HG02642 (cell line): ENCODE data around the gene MYH14.
A peak's percentile ranks its signal among the peaks of the same experiment; 100 is the strongest.
"Not testable (repeated sequence)": the region's sequence is repeated elsewhere in the genome, so short reads cannot be mapped to it uniquely, and the experiment has no call there.

ENCODE experiments used
- ATAC-seq: cut with Tn5 transposase; IDR thresholded peaks from one replicate; pipeline ENCODE4 v1.9.1; 2021; ENCODE audit warnings: mild to moderate bottlenecking; ENCODE audit not compliant: unreplicated experiment, poor library complexity

The MYH14 gene

DNA sequence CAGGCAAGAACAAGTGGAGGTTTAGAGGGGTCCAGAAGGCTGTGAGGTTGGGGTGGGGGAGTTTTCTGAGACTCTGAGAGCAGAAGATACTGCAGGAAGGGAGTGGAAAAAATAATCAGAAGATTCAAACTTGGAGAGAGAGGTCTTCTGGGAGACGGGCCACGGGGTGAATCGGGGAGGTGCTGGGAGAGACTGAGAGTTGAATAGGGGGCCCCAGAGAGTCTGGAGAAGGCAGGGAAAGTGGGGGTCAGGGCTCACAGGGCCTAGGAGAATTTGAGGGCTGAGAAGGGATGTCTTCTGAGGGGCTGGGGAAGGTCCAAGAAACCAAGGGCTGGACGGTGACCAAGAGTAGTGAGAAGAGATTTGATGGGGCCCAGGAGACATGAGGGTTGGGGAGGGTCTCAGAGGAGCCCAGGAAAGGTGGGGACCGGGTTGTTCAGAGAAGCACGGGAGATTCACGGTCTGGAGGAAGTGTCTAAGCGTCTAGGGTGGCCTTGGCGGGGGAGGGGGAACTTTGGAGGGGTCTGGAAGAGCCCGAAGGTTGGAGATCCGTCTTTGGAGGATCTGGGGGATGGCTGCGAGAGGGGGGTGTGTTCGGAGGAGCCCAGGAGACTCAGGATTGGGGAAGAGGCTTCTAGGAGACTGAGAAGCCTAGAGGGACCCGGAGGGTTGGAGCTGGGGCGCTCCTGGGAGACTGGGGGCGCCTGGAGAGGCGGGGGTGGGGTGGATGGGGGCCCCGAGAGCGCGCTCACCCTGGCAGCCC lies 124.2 kb downstream of the MYH14 start:
- ATAC-seq = no peak

DNA sequence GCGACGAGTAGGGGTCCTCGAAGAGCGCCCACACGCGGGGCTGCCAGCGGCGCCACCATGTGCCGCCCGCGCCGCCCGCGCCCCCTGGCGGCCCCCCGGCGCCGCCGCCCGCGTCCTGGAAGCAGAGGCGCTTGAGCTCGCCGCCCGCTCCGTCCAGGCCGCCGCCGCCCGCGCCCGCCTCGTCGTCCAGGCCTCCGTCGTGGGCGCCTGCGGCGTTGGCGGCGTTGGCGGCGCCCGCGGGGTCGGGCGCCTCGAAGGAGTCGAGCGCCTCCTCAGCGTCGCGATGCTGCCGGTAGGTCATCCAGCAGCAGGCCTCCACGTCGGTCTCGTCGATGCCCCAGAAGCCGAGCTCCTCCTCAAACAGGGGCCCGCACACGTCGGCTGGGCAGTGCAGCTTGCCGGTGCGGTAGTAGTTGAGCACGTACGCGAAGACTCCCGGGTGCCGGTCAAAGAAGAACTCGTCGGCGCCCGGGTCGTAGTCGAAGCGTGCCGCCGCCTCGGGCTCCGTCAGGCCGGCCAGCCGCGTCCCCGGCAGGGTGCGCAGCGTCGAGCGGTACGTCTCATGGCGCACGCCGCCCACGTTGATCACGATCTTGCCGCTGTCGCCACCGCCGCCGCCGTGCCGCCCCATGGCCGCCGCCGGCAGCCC lies 124.9 kb downstream of the MYH14 start:
- ATAC-seq = no peak

DNA sequence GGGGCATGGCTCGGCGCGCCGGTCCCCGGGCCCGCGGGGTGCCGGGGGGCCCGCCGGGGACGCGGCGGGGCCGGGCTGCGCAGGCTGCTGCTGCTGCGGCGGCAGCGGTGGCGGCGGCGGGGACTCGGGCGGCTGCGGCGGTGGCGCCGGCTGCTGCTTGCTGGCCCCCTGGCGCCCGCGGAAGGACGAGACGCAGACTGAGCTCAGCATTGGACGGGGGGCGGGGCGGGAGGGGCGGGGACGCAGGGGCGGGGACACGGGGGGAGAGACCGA lies 125.4 kb downstream of the MYH14 start:
- peak; percentile 18 for ATAC-seq

DNA sequence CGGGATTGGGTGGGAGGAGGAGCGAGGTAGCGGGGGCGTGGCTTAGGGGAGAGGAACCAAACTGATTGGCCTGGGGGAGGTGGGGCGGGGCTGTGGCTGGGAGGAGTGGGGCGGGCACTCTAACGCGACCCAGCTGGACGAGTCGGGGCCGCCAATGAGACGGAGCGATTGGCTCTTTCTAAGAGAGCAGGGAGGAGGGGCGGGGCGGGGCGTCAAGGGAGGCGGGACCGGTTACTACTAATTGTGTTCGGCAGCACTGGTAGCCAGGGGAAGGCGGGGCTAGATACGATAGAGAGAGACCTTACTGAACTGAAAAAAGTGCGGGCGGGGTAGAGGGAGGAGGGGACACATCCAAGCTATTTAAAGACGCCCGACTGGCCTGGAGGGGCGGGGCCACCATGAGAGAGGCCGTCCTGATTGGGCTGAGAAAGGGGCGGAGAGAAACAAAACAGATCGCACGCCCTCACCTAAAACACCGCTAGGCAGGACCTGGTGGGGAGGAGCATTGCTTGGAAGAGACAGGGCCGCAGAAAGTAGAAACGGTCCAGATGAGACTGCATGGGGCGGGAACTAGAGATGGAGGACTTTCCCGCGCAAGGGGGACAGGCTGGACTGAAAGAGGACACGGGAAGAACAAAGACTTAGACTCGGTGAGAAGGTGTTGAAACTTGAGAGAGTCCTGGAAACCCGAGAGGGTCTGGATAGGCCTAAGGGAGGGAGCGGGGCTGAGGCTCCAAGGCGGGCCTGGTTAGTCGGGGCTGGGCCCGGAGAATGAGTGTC lies 125.9 kb downstream of the MYH14 start, which contains the start of gene KCNC3:
TSS of gene KCNC3 (minus strand) at position 232 of the 780 bp plus-strand sequence. CDS start 295 bp downstream, outside the sequence.
- ATAC-seq = peak; percentile 49

DNA sequence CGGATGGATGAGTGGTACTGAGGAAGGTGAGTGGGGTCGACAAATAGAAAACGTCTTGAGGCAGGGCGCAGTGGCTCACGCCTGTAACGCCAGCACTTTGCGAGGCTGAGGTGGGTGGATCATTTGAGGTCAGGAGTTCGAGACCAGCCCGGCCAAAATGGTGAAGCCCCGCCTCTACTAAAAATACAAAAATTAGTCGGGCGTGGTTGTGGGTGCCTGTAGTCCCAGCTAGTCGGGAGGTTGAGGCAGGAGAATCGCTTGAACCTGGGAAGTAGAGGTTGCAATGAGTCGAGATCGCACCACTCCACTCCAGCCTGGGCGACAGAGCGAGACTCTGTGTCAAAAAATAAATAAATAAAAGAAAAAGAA lies 126.5 kb downstream of the MYH14 start:
- ATAC-seq = not testable (repeated sequence)

DNA sequence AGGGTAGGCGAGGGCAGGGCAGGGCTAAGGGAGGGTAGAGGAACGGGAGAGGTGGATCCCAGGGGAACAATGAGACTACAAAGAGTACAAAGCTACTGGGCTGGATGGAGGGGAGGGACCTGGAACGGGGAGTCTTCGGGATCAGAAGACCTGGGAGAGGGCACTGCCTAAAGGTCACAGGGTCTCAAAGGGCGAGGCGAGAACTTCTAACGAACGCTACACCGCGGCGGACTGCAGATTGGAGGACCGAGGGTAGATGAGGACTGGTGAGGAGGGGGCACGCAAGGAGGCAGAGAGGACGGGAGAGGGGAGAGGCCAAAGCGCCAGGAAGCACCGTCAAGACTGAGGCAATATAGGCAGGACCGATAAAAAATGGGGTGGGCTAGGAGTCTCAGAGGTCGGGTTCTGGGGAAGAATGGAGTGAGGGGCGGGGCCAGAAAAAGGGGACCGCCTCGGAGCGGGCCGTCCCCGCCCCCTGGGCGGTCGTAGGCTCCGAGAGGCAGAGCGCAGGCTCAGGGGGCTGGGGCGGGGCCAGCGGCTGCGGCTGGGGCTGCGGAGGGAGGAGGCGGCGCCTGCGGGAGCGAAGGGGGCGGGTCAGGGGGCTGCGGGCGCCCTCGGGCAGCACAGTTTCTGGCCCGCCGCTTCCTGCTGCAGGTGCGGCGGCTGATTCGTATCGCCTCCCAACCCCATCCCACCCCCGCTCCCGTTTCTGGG lies 127.1 kb downstream of the MYH14 start:
- peak; percentile 37 for ATAC-seq

DNA sequence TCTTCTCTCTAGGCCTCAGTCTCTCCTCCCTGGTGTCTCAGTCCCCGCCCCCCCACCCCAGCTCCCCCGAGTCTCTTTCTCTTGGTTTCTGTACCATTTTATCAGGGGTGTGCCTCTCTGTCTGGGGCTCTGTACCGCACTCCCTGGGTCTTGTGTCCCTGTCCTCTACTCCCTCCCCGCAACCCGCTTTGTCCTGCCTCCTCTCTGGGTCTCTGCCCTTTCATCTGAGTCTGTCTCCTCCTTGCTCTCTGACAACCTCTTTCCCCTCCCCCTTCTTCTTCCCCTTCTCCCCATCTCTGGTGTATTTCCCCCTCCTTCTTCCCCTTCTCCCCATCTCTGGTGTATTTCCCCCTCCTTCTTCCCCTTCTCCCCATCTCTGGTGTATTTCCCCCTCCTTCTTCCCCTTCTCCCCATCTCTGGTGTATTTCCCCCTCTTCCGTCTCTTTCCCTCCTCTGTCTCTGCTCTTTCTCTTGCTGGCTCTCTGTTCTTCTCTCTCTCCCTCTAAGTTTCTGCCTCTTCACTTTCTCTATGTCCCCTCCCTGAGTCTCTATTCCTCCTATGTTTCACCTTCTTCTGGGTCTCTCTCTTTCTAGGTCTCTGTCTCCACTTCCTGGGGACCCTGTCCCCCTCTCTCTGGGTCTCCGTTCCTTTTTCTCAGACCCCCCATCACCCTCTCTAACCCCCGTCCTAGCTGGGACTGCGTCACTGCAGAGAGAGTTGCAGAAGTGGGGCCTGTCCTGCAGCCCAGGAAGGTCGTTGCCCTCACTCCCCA lies 128.0 kb downstream of the MYH14 start:
- ATAC-seq = no peak

DNA sequence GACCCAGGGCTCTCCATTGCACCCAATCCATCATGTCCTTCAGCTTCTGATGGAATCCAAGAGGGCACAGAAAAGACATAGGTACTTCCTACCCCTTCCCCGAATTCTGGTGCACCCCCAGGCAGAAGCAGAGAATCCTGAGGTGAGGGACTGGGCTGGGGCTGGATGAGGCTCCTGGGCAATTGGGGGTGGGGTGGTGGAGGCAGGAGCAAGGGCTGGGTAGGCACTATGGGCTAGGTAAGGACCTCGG lies 128.5 kb downstream of the MYH14 start:
- no peak for ATAC-seq

DNA sequence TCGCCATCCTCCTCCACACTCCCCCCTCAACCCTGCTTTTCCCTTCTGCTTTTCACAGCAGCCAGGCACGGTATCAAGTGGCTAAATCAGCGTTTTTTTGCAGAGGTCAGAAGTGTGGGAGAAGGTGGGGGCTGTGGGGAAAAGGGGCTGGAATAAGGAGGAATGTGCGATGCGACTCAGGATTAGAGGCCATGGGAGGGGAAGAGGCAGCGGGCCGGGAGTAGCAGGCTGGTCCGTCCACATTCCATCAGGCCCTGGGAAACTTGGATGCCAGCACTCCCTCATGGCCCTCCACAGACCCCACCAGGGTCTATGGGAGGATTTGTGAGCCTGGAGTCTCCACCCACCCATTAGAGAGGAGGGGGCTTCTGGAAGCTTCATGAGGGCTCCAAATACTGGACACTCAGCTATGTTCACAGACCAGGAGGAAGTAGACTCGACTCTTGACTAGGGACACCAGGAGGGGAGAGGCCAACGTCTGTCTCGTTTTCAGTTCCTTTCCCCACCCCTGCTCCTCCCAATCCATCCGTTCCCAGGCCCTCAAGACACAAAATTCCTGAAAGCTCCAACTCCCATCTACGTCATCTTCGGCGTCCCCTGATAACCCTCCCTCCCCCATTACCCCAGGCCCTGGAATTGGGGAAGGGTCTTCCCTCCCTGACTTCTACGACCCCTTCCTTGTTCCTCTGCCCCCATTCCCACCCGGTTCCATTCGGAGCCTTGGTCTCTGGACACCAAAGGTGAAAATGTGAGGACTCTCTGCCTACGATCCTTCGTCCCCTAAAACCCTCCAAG lies 129.0 kb downstream of the MYH14 start:
- ATAC-seq = no peak

DNA sequence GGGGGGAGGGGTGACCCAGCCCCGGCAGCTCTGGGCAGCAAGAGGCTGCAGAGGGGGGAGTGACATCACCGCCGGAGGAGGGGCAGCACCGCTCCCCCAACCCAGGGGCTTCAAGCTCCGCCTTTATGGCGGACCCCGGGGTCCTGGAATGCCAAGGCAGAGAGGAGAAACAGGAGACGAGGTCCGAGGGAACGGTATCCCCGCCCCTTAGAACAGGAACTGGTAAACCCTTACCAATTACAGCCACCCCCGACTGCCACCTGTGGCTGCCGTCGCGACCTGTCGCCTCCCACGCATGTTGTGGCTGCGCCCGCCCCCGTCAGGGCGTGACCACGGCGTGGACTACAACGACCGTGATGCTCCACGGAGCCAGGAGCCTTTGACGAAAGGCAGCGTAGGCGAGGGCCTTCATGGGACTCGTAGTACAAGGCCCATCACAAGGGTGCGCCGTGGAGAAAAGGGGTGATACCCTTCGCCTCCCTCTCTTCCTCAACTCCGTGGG lies 129.9 kb downstream of the MYH14 start:
- ATAC-seq = peak; percentile 47

DNA sequence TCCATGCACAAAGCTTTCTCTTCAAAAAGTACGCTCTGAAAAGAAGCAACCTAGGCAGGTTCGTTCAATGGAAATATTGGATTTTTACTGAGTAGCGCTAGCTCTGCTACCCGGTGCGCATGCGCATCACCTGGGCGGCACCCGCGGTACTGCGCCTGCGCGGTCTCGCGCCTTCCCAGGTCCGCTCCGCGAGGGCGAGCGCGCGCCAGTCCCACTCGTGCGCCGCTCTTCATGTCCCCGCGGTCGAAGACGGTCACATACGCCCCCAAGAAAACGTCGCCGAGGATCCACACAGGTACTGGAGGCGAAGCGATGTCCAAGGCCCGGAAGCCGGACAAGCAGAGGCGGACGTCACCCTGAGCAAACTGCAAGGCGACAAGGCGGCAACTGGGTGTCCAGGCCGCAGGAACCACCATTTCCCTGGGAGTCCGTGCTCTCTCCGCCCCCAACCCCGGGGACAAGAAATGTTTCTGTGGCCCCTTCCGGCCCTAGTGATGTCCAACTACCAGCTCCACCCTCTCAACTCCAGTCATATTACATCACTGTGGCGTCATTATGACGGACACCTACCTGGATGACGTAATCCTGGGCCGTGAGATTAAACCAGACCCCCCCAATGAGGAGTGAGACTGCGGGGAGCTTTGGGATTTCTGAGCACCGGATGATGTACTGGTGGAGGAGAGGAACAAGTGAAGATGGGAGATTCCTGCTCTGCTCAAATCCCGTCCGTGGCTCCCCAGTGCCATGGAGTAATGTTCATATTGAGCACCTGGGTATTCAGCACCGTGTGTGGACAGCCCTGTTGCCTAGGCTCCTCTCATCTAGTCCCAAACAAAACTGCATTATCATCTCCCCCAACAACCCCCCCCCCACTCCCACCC lies 130.6 kb downstream of the MYH14 start:
- peak; percentile 27 for ATAC-seq

DNA sequence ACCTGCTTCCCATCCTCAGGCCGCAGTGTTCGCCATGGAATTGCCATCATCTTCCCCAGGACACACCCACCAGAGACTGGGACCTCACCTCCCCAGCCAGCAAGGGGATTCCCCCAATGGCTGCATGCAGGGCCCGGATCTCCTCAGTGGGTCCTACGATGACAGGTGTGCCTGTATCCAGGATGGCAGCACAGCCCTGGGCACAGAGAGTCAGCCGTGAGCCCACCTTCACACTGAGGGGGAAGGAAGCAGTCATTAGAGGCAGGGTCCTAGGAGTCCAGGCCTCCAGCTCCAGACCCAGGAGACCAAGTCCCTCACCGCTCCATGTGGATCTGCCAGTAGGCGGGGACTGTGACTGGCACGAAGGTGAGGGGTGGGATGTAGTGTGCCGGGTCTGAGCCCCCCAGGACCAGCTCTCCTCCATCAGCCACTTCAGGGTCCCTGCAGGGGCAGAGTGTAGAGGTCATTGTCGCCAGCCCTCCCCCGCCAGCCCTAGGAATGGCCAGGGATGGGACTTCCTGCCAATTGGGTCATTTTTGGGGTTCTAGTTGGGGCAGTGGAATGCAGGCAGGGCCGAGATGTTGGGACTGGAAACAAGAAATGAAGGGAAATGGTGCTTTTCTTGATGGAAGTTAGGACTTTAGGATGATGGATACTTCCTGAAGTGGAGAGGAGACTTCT lies 131.5 kb downstream of the MYH14 start:
- no peak for ATAC-seq

DNA sequence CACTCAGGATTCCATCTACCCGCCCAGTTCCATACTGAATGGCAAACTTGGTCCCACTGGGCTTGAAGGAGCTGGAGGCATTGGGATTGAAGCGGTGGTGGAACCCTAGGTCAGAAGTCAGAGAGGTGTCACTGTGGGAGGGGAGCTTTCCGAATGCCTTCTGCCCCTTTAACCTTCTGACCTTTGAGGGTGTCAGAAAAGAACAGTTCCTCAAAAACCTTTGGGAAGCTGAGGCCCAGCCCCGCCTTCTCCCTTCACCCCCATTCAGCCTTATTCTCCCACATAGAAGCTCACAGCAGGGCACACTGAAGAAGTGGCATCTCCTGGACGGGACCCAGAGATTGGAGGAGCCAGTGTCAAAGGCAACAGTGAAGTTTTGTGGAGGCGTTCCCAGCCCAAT lies 133.6 kb downstream of the MYH14 start:
- not testable (repeated sequence) for ATAC-seq

DNA sequence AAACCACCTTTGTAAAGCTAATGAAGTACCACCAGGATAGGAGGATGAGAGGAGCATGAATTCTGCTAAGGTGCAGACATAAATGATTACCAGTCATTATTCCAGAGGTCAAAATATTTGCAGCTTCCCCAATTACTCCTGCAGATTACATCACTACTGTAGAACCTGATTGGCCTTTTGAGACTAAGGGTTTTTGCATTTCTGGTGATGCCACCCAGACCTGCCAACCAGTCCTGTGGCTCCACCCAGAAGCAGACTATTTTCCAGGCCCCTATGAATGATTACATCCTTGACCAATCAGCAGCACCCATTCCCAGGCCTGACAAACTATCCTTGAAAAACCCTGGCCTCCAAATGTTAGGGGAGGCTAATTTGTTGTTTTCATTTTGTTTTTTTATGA lies 136.9 kb downstream of the MYH14 start:
- ATAC-seq = no peak

DNA sequence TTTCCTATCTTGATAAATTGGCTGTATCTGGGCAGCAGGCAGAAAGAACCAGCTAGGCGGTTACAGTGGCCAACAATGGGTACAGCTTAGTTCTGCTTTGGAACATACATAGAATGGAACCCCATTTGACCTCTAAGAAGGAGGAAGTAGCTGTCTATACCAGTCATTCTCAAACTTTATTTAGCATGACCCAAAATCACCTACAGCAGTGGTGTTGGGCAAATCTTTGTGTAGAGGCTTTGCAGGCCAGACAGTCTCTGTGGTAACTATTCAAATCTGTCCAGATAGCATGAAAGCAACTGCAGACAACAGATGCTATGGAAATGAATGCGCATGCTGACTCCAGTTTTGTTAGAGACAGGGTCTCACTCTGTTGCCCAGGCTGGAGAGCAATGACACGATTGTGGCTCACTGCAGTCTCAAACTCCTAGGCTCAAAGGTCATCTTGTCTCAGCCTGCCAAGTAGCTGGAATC lies 137.7 kb downstream of the MYH14 start:
- ATAC-seq = peak; percentile 55

DNA sequence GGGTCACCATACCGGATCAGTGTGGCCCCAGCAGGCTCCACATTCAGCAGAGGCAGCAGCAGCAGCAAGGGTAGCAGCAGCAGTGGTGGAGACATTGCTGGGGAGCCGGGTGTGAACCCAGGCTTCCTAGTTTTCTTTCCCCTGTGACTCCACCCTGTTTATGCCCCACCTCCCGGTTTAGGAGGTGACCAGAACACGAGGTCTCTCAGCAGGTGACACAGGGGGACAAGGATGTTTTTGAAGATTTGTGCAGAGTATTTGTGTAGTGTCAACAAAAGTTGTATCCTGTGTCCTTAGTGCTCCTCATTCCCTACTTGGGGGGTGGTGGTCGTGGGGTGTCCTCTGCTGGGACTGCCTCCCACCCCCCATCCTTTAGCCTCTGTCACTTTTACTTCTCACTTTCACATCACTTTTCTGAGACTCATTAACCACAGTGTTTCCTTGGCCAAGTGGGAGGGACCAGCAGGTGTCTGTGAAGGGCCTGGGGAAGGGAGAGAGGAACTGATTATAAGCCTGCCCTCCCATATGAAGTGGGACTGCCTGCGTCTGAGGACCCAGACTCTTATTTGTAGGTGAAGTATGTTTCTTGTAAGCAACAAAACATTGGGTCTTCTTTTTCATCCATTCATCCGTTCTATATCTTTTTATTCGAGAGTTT lies 141.4 kb downstream of the MYH14 start:
- peak; percentile 54 for ATAC-seq

DNA sequence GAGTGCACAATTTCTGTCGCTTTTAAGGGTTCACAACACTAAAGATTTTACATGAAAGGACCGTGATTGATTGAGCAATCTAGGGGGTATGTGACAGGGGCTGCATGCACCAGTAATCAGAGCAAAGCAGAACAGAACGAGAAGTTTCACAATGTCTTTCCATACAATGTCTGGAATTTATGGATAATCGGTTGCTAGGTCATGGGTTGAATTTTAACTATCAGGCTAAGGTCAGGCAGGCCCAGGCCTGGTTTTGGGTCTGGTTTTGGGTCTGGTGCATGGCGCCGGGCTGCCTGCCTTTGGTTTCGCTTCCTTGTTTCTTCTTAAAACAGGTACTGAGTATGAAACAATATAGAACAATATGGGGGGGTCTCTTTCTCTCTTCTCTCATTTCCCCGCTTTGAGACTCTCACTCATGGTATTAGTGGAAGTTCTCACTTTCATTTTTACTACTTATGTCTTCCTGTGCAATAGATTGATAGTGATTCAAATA lies 143.7 kb downstream of the MYH14 start:
- ATAC-seq = not testable (repeated sequence)
